Measurements from ENCODE around the gene DDTL. TPM values are rescaled to one million over a fixed set of nuclear protein-coding genes. Genes with fewer than 3 reads are reported as not detected.
"Not testable (repeated sequence)": the region's sequence is repeated elsewhere in the genome, so short reads cannot be mapped to it uniquely, and the experiment has no call there.

Gene DDTL
- 10 to 100 TPM in 1 of 5 donors, 1 to 10 TPM in 2, not detected in 2; 3.0 to 53.6 (median 4.2) TPM for total RNA-seq
- polyA plus RNA-seq, result 1 to 10 TPM; 2.7 to 6.0 (median 4.9) TPM
- long read RNA-seq, donor 1, partial matches to known transcripts, result 29 of 180 reads
- long read RNA-seq, donor 1, other reads (novel, unspliced or antisense), result 151 of 180 reads
- long read RNA-seq, donor 2, partial matches to known transcripts, result 0 of 208 reads
- long read RNA-seq, donor 2, other reads (novel, unspliced or antisense), result 208 of 208 reads
- long read RNA-seq, donor 3, partial matches to known transcripts, result 0 of 1 reads
- long read RNA-seq, donor 3, other reads (novel, unspliced or antisense), result 0 of 1 reads
- long read RNA-seq, donor 4, partial matches to known transcripts, result 6 of 32 reads
- long read RNA-seq, donor 4, other reads (novel, unspliced or antisense), result 26 of 32 reads
- long read RNA-seq, donor 5, partial matches to known transcripts, result 74 of 282 reads
- long read RNA-seq, donor 5, other reads (novel, unspliced or antisense), result 208 of 282 reads
- long read RNA-seq, donor 6, partial matches to known transcripts, result 62 of 544 reads
- long read RNA-seq, donor 6, other reads (novel, unspliced or antisense), result 482 of 544 reads
- long read RNA-seq, donor 7, partial matches to known transcripts, result 0 of 213 reads
- long read RNA-seq, donor 7, other reads (novel, unspliced or antisense), result 213 of 213 reads
- long read RNA-seq, donor 8, partial matches to known transcripts, result 29 of 270 reads
- long read RNA-seq, donor 8, other reads (novel, unspliced or antisense), result 239 of 270 reads
- long read RNA-seq, donor 9, partial matches to known transcripts, result 50 of 200 reads
- long read RNA-seq, donor 9, other reads (novel, unspliced or antisense), result 150 of 200 reads
- long read RNA-seq, donor 10, partial matches to known transcripts, result 0 of 138 reads
- long read RNA-seq, donor 10, other reads (novel, unspliced or antisense), result 138 of 138 reads

DNA sequence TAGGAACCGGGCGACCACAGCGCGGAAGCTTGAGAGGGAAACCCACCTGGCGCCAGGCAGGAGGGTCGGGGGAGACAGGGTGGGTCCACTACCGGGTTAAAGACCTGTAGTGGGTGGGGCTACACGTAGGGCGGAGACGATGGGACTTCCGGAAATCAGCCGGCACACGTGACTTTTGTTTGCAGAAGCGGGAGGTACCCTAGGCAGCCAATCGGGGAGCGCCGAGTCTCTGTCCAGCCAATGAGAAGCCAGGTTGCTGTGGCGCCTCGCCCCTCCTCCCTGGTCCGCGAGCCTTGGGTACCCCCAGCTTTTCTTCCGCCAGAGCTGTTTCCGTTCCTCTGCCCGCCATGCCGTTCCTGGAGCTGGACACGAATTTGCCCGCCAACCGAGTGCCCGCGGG lies at the start of gene DDTL:
Gene DDTL (plus strand): TSS at position 321 of the 400 bp plus-strand sequence. CDS start 27 bp downstream, at position 348.
- H3K27me3 ChIP-seq; DNase-seq; H3K27ac ChIP-seq; H3K4me3 ChIP-seq; H3K9me3 ChIP-seq; intact Hi-C loops (cut with DNase I; ENCODE audit: low total_unique reads): not testable (repeated sequence)
- peaks cover 0 to 26% (median 11%) of the 10 kb centered on the region in 4 donors for H3K4me1 ChIP-seq
- H3K36me3 ChIP-seq, result peaks cover 22 to 26% (median 26%) of the 10 kb centered on the region in 4 donors
- no CpG with 5 or more reads among the region's 30 CpGs for WGBS, 5 donors

GRCh38 chr22:23920267-23920611 lies 46.4 kb upstream of the DDTL start:
- H3K4me1 ChIP-seq; intact Hi-C loops (cut with DNase I; ENCODE audit: low total_unique reads); H3K4me3 ChIP-seq; H3K9me3 ChIP-seq; H3K27me3 ChIP-seq; DNase-seq: not testable (repeated sequence)
- Histone ChIP-seq H3K27ac (peak overlapping the region; percentile 30 to 51 (median 47)), H3K36me3 (peaks cover 13 to 53% (median 19%) of the 10 kb centered on the region in 4 donors)
- WGBS, 5 donors, result 91 to 100% (median 97%) methylated on average over 1 of the region's 1 CpG

- WGBS, 5 donors, result 82 to 93% (median 88%) methylated on average over 13 of the region's 13 CpGs
- intact Hi-C loops (cut with DNase I; ENCODE audit: low total_unique reads), result not testable (repeated sequence)
Measured at GRCh38 chr22:23921586-23922201, 45.0 kb upstream of the DDTL start.

GRCh38 chr22:23922921-23923320 lies 43.8 kb upstream of the DDTL start:
- intact Hi-C loops (cut with DNase I; ENCODE audit: low total_unique reads), result no loop called here
- Histone ChIP-seq H3K27me3 (no peaks in the 10 kb centered on the region), H3K9me3 (peaks cover 0 to 14% (median 11%) of the 10 kb centered on the region in 4 donors), H3K36me3 (peaks cover 24 to 70% (median 26%) of the 10 kb centered on the region in 4 donors), H3K27ac (no peak overlapping the region), H3K4me3 (no peak overlapping the region), H3K4me1 (peaks cover 0 to 3% (median 0%) of the 10 kb centered on the region in 4 donors)
- 56 to 81% (median 62%) methylated on average over 2 of the region's 2 CpGs for WGBS, 5 donors
- no peak for DNase-seq
- TF ChIP-seq EP300 (IDR thresholded peaks at IDR 0.05), result no peak
- no peak for TF ChIP-seq POLR2A (IDR thresholded peaks at IDR 0.05)
- TF ChIP-seq POLR2AphosphoS5 (IDR thresholded peaks at IDR 0.05), result no peak
- TF ChIP-seq CTCF (IDR thresholded peaks at IDR 0.05), result no peak

More at GRCh38 chr22:23921586-23922201, 45.0 kb upstream of the DDTL start:
- H3K36me3 ChIP-seq, result peaks cover 26 to 65% (median 28%) of the 10 kb centered on the region in 4 donors
- H3K4me1 ChIP-seq, H3K4me3 ChIP-seq, DNase-seq, H3K27me3 ChIP-seq, H3K27ac ChIP-seq: not testable (repeated sequence)
- H3K9me3 ChIP-seq, result peaks cover 0 to 14% (median 11%) of the 10 kb centered on the region in 4 donors

GRCh38 chr22:23925020-23925606 lies 41.6 kb upstream of the DDTL start:
- DNase-seq, result no peak
- WGBS, 5 donors, result 81 to 92% (median 91%) methylated on average over 5 to 6 of the region's 6 CpGs
- H3K36me3 ChIP-seq, result peaks cover 27 to 82% (median 32%) of the 10 kb centered on the region in 4 donors
- peaks cover 0 to 15% (median 11%) of the 10 kb centered on the region in 4 donors for H3K9me3 ChIP-seq
- TF ChIP-seq EP300 (IDR thresholded peaks at IDR 0.05), result no peak
- TF ChIP-seq CTCF (IDR thresholded peaks at IDR 0.05), result no peak
- no peak for TF ChIP-seq POLR2AphosphoS5 (IDR thresholded peaks at IDR 0.05)
- no peak for TF ChIP-seq POLR2A (IDR thresholded peaks at IDR 0.05)
- H3K4me3 ChIP-seq, result no peak overlapping the region
- H3K27ac ChIP-seq, result no peak overlapping the region
- no peaks in the 10 kb centered on the region for H3K27me3 ChIP-seq
- intact Hi-C loops (cut with DNase I; ENCODE audit: low total_unique reads), result loop anchor here (5.0 kb wide), 1 partner anchor 47 kb away; the partner anchor contains the start of gene DDT
- H3K4me1 ChIP-seq, result no peaks in the 10 kb centered on the region
